Hippocampal formation (tissue), 2 donors: ENCODE measurements around the gene CC2D2A.

Experiments
- DNase-seq, 2 donors: peaks; one replicate each; lab custom pipeline; 2025; lab: John Stamatoyannopoulos, UW

Gene CC2D2A

DNA sequence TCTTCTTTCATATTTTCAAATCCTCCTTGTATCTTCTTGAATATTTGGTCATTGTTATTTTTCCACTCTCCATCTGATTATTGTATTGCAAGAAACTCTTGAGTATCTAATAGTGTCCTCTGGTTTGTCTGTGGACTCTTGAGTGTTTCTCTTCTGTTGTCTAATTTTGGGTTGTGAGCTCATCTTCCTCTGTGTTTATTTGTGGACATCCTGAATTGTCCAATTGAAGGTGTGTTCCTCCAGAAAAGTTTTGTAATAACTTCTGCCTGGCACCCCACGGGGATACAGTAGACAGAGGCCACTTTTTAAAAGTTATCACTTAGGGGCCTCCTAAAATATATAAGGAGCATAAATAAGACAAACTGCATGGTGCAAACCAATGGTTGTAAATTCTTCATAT is 3.1 kb upstream of the CC2D2A start:
- no peak for DNase-seq

DNA sequence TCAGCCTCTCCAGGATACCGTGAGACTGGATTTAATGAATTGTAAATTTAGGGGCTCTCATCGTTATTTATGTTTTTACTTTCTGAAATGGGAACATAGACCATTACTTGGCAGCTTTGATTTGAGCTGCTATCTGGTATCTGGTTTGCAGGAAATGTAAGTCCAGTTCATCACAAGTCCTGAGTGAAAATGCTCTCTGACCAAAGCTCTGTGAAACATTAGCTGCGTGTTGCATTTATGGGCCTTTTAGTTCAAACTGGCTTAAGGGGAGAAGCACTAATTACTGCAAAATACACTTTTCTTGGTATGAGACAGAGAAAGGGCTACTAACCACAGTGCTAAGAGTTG is 420 bp downstream of the CC2D2A start:
- no peak for DNase-seq

DNA sequence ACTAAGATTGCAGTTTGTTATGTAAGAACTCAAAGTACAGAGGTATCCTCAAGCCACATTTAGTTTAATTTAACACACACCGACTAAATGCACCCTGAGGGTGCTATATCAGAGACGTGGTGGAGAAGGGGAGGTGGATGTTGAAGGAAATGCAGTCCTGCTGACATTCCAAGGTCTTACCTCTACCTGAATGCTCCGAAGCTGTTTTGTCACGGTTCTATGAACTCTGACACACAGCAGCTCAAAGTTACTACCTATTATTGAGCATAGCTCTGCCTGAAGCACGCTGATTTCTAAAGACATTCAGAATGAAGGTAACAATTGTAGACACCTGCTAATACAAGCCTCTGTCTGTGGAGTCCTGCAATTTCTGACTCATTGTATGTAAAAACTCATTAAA is 6.7 kb downstream of the CC2D2A start:
- no peak for DNase-seq

DNA sequence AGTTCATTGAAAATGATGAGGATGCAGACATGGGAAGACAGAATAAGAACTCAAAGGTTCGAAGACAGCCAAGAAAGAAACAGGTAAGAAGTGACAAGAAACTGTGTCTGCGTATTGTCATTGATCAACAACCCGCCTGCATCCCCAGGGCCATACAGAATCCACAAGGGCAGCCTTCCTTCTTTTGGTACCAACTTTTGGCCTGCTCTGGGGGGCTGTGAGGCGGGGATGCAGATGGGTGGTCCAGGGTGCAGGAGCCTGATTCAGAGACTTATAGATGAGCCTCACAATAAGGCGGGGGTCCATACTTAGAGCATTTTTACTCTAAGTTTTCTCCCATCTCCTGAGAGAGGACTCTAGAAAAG is 9.0 kb downstream of the CC2D2A start:
- DNase-seq: no peak

DNA sequence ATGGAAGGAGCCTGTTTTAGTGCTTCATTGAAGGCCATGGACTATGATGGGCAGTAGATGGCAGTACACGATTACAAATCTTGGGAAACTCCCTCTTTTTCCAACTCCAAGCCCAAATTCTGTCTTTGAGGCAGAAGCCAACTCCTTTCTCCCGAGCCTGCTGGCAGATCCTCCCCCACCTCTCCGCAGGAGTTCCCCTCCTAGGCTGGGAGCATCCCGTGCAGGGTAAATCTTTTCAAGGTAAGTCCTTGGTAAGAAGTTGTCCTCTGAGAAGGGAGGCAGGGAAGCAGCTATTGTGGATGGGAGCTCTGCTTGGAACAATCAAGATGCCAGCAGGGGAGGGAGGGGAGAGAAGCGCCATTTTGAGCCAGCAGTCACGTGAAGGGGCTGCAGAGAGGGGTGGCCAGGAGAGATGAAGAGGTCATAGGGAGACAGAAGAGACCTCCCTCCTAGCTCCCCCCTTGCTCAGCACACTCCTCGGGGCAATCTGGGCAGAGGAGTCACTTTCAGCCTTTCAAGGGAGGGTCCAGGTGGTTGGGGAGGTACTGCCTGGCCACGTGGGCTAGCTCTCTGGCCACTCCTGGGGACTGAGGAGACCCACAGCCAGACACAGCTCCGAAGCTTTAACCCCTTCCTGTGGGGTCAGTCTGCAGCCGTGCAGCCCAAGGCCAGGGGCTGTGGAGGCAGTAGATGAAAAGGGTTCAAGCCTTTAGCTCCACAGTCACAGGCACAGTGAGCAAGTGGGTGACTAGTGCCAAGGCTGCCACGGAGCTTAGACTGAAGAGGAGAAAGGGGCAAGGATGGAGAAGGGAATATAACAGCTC is 9.6 kb downstream of the CC2D2A start:
- DNase-seq: peak; percentile 70 to 92

DNA sequence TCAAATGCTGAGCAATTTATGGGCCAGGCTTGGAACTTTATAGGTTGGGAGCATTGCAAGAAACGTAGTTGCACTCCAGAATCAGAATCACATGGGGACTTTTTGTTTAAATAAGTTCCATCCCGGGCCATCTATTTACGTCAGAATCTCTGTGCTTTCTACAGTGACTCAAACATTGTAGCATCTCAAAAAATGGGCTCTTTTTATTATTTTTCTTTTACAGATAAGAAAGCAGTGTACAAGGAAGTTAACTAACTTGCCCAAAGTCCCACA is 10.2 kb downstream of the CC2D2A start:
- no peak for DNase-seq

DNA sequence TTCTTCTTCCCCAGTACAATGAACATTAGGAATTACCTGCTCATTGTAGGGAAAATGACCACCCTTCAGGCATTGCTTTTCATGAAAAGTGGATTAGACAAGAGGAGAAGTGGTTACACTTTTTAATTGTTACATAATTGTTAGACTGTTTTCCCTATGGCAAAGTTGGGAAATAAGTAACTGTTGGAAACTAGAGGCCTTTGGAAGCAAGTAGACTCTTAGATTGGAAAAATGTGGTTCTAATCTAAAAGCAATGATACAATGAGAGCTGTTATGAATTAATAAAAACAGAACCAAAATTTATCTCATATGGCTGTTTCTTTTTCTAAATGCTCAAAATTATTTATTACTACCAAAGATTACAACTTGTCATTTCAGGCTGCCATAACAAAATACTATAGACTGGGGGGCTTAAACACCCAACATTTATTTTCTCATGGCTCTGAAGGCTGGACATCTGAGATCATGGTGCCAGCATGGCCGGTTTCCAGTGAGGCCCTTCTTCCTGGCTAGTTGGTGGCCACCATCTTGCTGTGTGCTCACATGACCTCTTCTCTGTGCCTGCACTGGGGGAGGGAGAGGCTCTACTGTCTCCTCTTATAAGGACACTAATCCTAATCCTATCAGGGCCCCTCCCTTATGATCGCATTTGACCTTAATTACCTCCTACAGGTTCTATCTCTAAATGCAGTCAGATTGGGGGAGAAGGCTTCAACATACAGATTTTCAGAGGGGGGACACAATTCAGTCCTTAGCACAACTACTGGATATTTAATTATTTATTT is 12.5 kb downstream of the CC2D2A start:
- DNase-seq: no peak

DNA sequence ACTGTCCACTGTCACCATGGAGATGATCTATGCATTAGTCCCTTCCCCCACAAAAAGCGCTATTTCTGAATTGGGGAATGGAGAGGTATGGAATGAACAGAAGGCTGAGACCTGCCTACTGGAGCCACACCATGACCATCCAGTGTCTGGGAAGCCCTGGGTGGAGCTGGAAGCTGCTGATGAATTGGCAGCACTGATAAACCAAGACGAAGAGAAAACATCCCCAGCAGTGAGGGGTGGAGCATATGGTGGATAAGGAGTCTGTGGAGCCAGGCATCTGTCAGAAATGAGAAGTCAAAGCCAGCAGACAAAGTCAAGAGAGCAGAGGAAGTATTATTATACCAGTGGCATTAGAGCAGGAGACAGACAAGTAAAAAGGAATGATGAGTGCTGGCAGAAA is 13.2 kb downstream of the CC2D2A start:
- no peak for DNase-seq

DNA sequence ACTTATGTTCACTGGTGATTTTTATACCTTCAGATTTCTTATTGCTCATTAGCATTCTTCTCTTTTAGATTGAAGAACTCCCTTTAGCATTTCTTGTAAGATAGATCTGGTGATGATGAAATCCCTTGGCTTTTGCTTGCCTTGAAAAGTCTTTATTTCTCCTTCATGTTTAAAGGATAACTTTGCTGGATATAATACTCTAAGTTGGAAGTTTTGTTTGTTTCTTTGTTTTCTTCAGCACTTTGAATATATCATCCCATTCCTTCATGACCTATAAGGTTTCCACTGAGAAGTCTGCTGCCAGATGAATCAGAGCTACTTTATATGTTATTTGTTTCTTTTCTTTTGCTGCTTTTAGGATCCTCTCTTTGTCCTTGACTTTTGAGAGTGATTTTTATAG is 18.5 kb downstream of the CC2D2A start:
- DNase-seq: no peak

DNA sequence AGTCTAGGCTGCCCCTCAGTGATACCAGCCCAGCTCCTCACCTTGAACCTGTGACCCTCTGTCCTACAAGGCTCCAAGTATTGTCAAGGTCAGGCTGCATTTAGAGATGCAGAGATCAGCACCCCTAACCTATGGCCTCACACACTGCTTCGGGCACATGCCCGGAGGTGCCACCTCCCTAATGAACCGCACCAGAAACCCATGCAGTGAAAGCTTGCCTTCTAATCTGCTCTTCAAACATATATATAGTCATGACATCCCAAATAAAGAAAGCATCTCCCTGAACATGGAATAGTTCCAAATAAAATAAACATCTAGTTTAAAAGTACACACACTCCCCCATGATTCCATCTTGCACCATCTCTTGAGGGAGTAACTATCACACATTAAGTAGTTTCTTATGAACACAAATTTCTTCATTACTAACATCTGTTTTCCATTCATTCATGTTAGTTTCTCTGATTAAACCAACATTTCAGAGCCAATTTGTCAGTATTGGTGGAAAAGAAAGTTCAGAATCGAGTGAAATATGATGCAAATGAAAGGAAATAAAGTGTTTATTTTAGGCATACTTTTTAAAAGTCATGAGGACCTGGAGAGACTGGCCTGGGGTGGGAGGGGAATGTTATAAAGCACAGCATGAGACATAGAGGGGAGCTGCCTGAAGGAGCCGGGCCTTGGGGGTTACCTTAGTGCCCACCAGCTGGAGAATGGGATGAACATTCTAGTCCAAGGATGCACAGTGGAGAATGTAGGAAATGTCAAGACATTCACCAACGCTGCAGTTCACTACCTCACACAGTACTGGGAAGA is 19.2 kb downstream of the CC2D2A start:
- DNase-seq: no peak

DNA sequence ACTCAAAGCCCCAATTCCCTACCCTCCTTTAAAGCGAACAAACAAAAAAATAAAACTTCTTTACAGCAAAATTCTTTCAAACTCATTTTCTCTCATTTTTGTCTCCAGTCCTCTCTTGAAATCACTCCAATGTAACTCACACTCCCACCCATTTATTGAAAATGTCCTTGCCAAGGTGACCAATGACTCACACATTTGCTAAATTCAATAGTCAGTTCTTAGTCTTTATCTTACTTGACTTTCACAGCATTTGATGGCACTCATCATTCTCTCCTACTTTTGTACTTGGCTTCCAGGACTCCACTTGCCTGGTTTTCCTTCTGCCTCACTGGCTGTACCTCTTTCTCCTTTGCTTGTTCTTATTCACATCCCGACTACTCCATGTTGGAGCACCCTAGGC is 19.9 kb downstream of the CC2D2A start:
- no peak for DNase-seq

DNA sequence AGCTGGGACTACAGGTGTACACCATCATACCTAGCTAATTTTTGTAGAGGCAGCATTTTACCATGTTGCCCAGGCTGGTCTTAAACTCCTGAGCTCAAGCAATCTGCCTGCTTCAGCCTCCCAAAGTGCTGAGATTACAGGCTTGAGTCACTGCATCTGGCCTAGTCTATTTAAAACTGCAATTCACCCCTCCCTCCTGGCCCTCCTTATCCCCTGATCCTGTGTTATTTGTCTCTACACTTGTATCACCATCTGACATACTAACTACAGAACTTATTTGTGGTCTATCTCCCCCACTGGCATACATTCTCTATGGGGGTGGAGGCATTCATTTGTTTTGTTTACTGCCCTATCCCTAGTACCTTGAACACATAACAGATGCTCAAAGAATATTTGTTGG is 23.7 kb downstream of the CC2D2A start:
- DNase-seq: no peak

DNA sequence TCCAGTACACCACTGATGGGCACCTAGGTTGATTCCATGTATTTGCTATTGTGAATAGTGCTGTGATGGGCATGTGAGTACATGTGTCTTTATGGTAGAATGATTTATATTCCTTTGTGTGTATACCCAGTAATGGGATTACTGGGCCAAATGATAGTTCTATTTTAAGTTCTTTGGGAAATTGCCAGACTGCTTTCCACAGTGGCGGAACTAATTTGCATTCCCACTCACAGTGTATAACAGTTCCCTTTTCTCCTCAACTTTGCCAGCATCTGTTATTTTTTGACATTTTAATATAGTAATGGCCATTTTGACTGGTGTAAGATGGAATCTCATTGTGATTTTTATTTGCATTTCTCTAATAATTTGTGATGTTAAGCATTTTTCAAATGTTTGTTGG is 25.9 kb downstream of the CC2D2A start:
- DNase-seq: no peak

DNA sequence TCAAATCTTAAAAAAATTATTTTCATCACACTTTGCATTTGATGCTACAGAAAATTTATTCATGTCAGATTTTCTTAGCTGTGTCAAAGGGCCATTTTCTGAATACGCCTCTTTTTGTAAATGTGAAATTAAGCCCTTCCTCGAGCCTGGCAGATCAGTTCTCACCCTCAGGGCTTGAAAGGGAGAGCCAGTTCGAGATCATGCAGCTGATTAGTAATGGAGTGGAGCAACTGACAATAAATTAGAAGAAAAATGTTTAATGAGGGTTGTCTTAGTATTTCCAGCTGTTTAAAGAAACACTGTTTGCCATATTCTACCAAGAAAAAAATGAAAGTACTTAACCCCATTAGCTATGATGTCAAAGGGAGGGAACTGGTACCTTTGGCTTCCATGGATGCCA is 28.7 kb downstream of the CC2D2A start:
- no peak for DNase-seq

DNA sequence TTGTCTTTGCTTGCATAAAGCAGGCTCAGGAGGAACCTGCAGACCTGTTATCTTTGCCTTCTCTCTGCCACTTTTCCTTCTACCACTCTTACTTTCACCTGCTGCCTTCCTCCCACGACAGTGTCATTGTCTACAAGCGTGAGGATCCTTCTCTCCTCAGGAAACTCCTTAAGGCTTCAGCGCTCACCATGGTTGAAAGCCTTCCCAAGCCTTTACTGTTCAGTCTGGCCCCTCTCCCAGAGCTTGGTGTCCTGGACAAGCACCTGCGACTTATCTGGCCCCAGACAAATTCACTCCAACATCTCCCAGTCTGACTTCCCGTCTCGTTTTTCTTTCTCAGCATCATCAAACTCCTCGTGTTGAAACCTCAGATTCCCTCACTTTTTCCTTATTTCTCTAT is 31.0 kb downstream of the CC2D2A start:
- DNase-seq: no peak

DNA sequence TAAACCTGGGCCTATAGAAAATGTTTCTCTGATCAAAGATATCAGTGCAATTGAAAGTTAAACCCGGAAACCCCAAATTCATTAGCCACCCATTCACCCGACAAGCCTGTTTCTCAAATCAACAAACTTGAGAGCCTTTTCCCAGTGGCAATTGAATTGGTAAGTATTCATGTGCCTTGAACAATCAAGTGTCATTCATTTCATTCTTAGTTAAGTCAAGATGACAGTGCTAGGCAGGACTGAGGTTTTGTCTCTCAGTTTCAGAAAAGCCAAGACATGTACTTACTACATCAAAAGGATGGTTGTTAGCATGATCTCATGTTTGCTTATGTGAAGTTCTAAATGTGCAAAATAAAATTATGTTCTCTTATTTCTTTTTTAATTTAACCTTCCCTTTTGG is 32.3 kb downstream of the CC2D2A start:
- no peak for DNase-seq

DNA sequence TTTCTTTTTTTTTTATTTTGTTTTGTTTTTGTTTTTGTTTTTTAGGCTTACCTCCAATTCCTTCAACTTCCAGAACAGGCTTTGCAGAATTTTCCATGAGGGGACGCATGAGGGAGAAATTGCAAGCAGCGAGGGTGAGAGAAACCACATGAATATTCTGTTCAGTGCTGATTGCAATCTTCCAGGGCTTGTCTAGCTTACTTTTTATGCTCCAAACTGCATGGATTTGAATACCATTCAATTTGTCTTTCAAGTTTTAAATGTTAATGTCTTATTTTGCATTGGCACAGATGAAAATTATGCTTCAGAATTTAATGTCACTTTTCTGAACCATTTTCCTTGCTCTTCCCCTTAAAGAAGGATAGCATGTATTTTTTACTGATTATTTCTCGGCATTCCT is 32.7 kb downstream of the CC2D2A start:
- no peak for DNase-seq

DNA sequence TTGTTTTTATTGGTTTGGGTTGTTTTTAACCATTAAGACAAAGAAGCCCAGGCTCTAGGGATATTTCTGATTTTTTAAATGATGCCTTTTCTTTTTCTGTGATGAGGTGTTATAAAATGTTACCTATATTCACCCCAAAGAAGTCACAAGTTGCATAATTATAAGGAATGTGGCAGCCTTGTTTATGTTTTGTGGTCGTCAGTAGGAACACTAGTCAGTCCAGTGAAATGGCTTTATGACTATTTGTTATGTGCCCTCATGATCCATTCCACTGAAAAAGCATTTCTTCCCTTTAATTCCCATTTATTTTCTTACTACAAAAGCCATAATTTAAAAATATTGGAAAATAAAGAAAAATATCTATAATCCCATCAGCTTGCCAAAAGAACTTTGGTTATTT is 34.4 kb downstream of the CC2D2A start:
- DNase-seq: no peak

DNA sequence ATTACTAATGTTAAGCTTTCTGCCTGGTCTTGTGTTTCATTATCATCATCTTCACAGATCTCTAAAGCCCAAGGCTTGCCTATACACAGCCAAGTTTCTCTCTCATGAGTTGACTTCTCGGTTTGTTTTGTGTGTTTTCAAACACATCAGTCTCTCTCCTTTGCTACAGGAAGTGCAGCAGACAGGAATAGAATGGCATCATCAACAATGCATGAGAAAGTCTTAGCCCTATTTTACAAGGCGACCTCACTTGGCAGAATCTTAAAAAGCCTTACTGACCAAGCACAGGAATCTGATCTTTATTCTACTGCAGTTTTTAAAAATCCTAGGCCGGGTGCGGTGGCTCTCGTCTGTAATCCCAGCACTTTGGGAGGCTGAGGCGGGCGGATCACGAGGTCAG is 36.8 kb downstream of the CC2D2A start:
- no peak for DNase-seq

DNA sequence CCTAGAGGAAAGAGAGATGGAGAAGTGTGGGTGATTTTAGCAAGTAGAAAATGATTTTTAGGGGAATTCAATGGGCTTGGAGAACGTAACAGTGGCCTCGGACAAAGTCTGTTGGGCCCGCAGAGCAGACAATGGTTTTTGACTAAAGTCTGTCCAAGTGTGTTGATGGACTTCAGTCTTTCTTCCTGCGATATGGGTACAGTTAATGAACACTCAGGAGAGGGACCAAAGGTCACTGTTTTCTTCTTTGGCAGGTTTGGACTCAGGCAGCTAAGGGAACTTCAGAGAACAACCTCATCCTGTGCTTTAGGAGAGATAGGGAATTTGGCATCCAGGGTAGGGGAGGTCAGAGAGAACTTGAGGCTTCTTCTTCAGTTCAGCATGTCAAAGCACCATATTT is 38.0 kb downstream of the CC2D2A start:
- DNase-seq: no peak

DNA sequence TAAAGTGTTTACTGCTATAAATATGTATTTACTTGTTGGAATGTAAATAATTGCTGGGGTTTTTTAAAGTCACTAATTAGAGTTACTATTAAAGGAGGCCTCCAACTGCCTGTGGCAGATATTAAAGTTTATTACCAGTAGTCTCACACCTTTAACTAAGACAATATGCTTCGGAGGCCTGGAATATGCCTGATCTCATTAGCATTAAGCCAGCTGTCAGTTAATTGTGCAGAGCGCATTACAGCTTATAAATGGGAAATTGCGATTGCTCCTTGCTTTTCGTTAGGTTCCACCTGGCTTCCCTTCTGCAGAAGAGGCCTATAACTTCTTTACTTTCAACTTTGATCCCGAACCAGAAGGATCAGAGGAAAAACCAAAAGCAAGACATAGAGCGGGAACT is 41.3 kb downstream of the CC2D2A start:
- DNase-seq: no peak

DNA sequence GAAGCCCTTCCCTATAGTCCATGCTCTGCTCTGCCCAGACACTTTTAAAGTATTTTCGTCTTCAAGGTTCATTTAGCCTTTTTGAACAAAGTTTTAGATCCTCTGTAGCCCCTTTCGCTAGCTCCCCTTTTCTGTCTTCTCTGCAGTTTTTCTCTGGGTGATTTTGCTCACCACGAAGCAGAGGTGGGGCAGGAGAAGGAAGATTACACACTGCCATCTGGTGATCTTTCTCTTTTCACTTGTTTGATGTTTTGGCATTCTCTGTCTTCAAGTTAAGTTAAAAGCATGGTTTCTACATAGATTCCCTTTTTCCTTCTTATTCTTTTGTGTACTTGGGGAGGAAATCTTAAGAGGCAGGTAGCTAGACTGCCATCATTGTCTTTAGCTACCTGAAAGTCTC is 43.9 kb downstream of the CC2D2A start:
- DNase-seq: no peak

DNA sequence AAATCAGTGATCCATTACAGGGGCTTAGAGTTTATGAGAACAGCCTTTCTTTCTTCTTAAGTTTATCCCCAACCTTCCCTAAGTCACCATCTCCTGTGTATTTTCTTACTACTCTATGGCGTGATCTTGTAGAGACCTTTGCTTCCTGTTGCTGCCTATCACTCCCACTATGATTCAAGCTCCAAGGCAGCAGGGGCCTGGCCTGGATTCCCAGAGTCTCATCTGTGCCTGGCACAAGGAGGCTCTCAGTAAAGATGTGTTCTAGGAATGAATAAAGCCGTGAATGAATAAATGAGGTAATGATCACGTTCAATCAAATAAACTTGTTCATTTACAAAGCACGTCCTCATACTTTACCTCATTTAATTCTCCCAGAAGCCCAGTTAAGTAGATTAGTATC is 45.4 kb downstream of the CC2D2A start:
- DNase-seq: no peak
